K562 (cell line): Measurements from ENCODE around the gene SLX1B. TPM values are rescaled to one million over a fixed set of nuclear protein-coding genes. Genes with fewer than 3 reads are reported as not detected.
"Not testable (repeated sequence)": the region's sequence is repeated elsewhere in the genome, so short reads cannot be mapped to it uniquely, and the experiment has no call there.

ENCODE experiments used
- ATAC-seq: fragments of 200-7000 bp; cut with Tn5 transposase; 3 replicates; pipeline ENCODE4 v1.9.1; 2020; ENCODE audit warnings: moderate library complexity
- Bru-seq: library from RNA; stranded (reverse); fragments of 400-500 nt; gene quantifications from one replicate; lab custom pipeline; 2021; lab: Mats Ljungman, UMichigan
- BruChase-seq, 2 experiments: library from RNA; stranded (reverse); fragments of 400-500 nt; gene quantifications; one replicate each; lab custom pipeline; 2021; lab: Mats Ljungman, UMichigan
- BruUV-seq: library from RNA; stranded (reverse); fragments of 400-500 nt; replicated peaks from 2 replicates; lab custom pipeline; 2021; lab: Mats Ljungman, UMichigan
- CTCF ChIA-PET: fragments of 300-600 bp; formaldehyde crosslinking; extraction: SDS; loops from one replicate; lab custom pipeline; 2021; ENCODE audit warnings: low intra/inter-chr PET ratio; lab: Yijun Ruan, JAX
- POLR2A ChIA-PET: fragments of 300-600, 350-650 bp; sonication (Branson Sonifier 250); formaldehyde crosslinking; extraction: SDS; loops from one replicate; lab custom pipeline; 2021; ENCODE audit warnings: antibody characterized with exemption, inconsistent platforms; lab: Yijun Ruan, JAX
- DNase-seq, 4 experiments: peaks; one replicate each; pipeline versions ENCODE4 v3.0.0 to v3.0.0-alpha.2; 2011 to 2018; ENCODE audit warnings: low spot score in 3 of 4, mixed read lengths in 3 of 4; ENCODE audit errors: extremely low read depth in 1 of 4
- FAIRE-seq: peaks from 2 replicates; lab custom pipeline; 2011; peaks lifted over from hg19 to GRCh38; lab: Jason Lieb, UNC
- H2AFZ ChIP-seq: 2 replicates; pipeline ENCODE4 v1.6.0; 2011; ENCODE audit warnings: low read depth, low read length, control low read depth, inconsistent platforms
- H3K27ac ChIP-seq: fragments of 200-600 bp; 3 replicates; pipeline ENCODE4 v1.8.0; 2011; ENCODE audit warnings: low read depth, mild to moderate bottlenecking, control low read depth, inconsistent platforms, low read length, moderate library complexity, mixed read lengths; ENCODE audit errors: extremely low read depth
- H3K27me3 ChIP-seq, 2 experiments: fragments of 300-600 bp in 1 of 2; 2 replicates in 1 of 2; 3 replicates in 1 of 2; pipeline versions ENCODE4 v1.6.0 to v1.8.0; 2011; ENCODE audit warnings: inconsistent platforms in 2 of 2, low read length in 2 of 2, mild to moderate bottlenecking in 1 of 2, mixed read lengths in 1 of 2, moderate library complexity in 1 of 2; ENCODE audit not compliant: control insufficient read depth in 2 of 2, insufficient read depth in 2 of 2
- H3K36me3 ChIP-seq: fragments of 300-600 bp; 3 replicates; pipeline ENCODE4 v1.8.0; 2011; ENCODE audit warnings: mild to moderate bottlenecking, low read length, inconsistent platforms; ENCODE audit not compliant: control insufficient read depth, insufficient read depth
- H3K4me1 ChIP-seq, 2 experiments: fragments of 200-600 bp in 1 of 2; replicated peaks in 1 of 2; 2 replicates in 1 of 2; 3 replicates in 1 of 2; pipeline versions ENCODE4 v1.5.1 to v1.8.0; 2011; ENCODE audit warnings: inconsistent platforms in 2 of 2, low read length in 2 of 2, mild to moderate bottlenecking in 1 of 2, mixed read lengths in 1 of 2, moderate library complexity in 1 of 2; ENCODE audit not compliant: control insufficient read depth in 2 of 2, insufficient read depth in 2 of 2
- H3K4me2 ChIP-seq: 2 replicates; pipeline ENCODE4 v1.6.1; 2011; ENCODE audit warnings: low read length, control low read depth, inconsistent platforms, mixed read lengths; ENCODE audit not compliant: insufficient read depth
- H3K4me3 ChIP-seq: fragments of 200-600 bp; sonication (generic), shearing (Covaris generic); 2 replicates; pipeline ENCODE4 v1.5.1; 2016; ENCODE audit warnings: control low read depth, inconsistent platforms
- H3K79me2 ChIP-seq: fragments of 200-600 bp; 3 replicates; pipeline ENCODE4 v1.8.0; 2011; ENCODE audit warnings: low read length, inconsistent platforms; ENCODE audit not compliant: control insufficient read depth, insufficient read depth
- H3K9ac ChIP-seq, 2 experiments: 2 replicates each; pipeline versions ENCODE4 v1.6.0 to v1.6.1; 2011; ENCODE audit warnings: low read depth in 2 of 2, low read length in 2 of 2, control low read depth in 1 of 2, inconsistent platforms in 1 of 2, mild to moderate bottlenecking in 1 of 2, mixed read lengths in 1 of 2; ENCODE audit not compliant: insufficient read depth in 1 of 2
- H3K9me1 ChIP-seq: one replicate; pipeline ENCODE4 v1.6.0; 2011; ENCODE audit warnings: inconsistent platforms, mild to moderate bottlenecking, low read length, moderate library complexity; ENCODE audit not compliant: control insufficient read depth, insufficient read depth
- H3K9me3 ChIP-seq: replicated peaks from 2 replicates; pipeline ENCODE4 v1.5.1; 2011; ENCODE audit warnings: low read depth, low read length, inconsistent platforms; ENCODE audit not compliant: control insufficient read depth, insufficient read depth
- H4K20me1 ChIP-seq: replicated peaks from 2 replicates; pipeline ENCODE4 v1.6.1; 2011; ENCODE audit warnings: low read length, inconsistent platforms, mixed read lengths; ENCODE audit not compliant: control insufficient read depth, insufficient read depth
- WGBS: fragments of 100-300 bp; shearing (Covaris generic); methylation state at CpG from one replicate; pipeline ENCODE4 v1.1.6; 2016; ENCODE audit warnings: low coverage, mixed read lengths; ENCODE audit not compliant: insufficient coverage; ENCODE audit errors: missing lambda C conversion rate; 5-methylcytosine and 5-hydroxymethylcytosine counted together
- in situ Hi-C: fragments of 300-500 bp; cut with MboI; formaldehyde crosslinking; loops from 4 replicates; pipeline ENCODE4 v1.15.0; 2018; ENCODE audit warnings: inconsistent platforms, mixed read lengths
- intact Hi-C: fragments of 100-400 bp; cut with micrococcal nuclease; formaldehyde crosslinking; loops from 2 replicates; pipeline ENCODE4 v1.14.2; 2022
- long read RNA-seq, 3 experiments: library from polyadenylated mRNA in 2 of 3; library from RNA in 1 of 3; unstranded in 2 of 3; stranded (forward) in 1 of 3; transcript quantifications; one replicate each; pipeline ENCODE4 v2.0.0, GENCODE V29; 2019 to 2022
- polyA minus RNA-seq, 3 experiments: library from RNA; depleted of rRNA, polyadenylated mRNA; stranded (reverse); fragments of >200 nt; gene quantifications; 2 replicates each; pipeline ENCODE4 v1.2.3, GENCODE V29; 2011
- polyA plus RNA-seq, 8 experiments: library from polyadenylated mRNA; depleted of rRNA in 4 of 8; stranded (reverse) in 5 of 8; unstranded in 3 of 8; fragments of >200 nt; fragmentation: Nextera tagmentation in 2 of 8; fragmentation: Illumina TruSeq in 1 of 8; extraction: Ambion mirVana in 2 of 8; extraction: Trizol in 1 of 8; gene quantifications; 2 replicates each; pipeline versions ENCODE4 v1.2.1 to v1.2.3, GENCODE V29; 2011 to 2014; ENCODE audit warnings: inconsistent platforms in 1 of 8, missing spikeins in 1 of 8
- total RNA-seq, 7 experiments: library from RNA; depleted of rRNA in 6 of 7; stranded (reverse); fragments of >200 nt in 6 of 7; fragmentation: Illumina TruSeq in 2 of 7; extraction: Trizol in 2 of 7; gene quantifications; 2 replicates each; pipeline versions ENCODE4 v1.2.1 to v1.2.3, GENCODE V29; 2011 to 2021; ENCODE audit warnings: low replicate concordance in 1 of 7

Gene SLX1B
- total RNA-seq (2011; cell fraction: chromatin; rRNA removed; ENCODE audit: low replicate concordance): 9.5 and 24.5 TPM in 2 replicates
- 20.1 and 24.8 TPM in 2 replicates for total RNA-seq (2011; cell fraction: nucleolus; rRNA removed)
- total RNA-seq (2011; cell fraction: nucleoplasm; rRNA removed): 13.3 and 23.2 TPM in 2 replicates
- total RNA-seq (2014; rRNA removed) (4.0 and 19.6 TPM in 2 replicates), total RNA-seq (2014; rRNA removed; fragmentation: Illumina TruSeq; extraction: Trizol) (10.9 and 11.4 TPM in 2 replicates), total RNA-seq (2015; rRNA removed; fragmentation: Illumina TruSeq; extraction: Trizol) (28.1 and 31.0 TPM in 2 replicates), total RNA-seq (2021) (43.5 and 49.6 TPM in 2 replicates), polyA plus RNA-seq (2011; rRNA removed) (12.4 and 15.1 TPM in 2 replicates), polyA plus RNA-seq (2014; fragmentation: Illumina TruSeq; extraction: Trizol) (10.3 and 24.1 TPM in 2 replicates), polyA plus RNA-seq (2014; fragmentation: Nextera tagmentation; extraction: Ambion mirVana) (1 to 10 TPM; 1.6 to 2.8 TPM), polyA plus RNA-seq (2014; rRNA removed) (22.8 and 41.7 TPM in 2 replicates), polyA minus RNA-seq (2011; rRNA and poly(A)+ RNA removed) (2.3 and 3.5 TPM in 2 replicates), Bru-seq, nascent RNA (percentile 38 among the genes with signal in this experiment), BruChase-seq, experiment 1, labeled RNA remaining after a 2-hour chase (percentile 30 among the genes with signal in this experiment), BruChase-seq, experiment 2, labeled RNA remaining after a 6-hour chase (percentile 37 among the genes with signal in this experiment)
- 13.1 and 84.8 TPM in 2 replicates for polyA plus RNA-seq (2011; cell fraction: cytosol; rRNA removed)
- 12.6 and 21.3 TPM in 2 replicates for polyA plus RNA-seq (2011; cell fraction: nucleus; rRNA removed)
- 1.0 and 1.4 TPM in 2 replicates for polyA plus RNA-seq (2012)
- 14.7 and 19.2 TPM in 2 replicates for polyA minus RNA-seq (2011; cell fraction: cytosol; rRNA and poly(A)+ RNA removed)
- polyA minus RNA-seq (2011; cell fraction: nucleus; rRNA and poly(A)+ RNA removed): 9.0 and 11.2 TPM in 2 replicates
- long read RNA-seq, experiment 1, transcript SLX1B-201 (6 exons, 1,165 nt): major isoform, 68 of 78 reads
- long read RNA-seq, experiment 1, partial matches to known transcripts: 8 of 78 reads
- long read RNA-seq, experiment 1, other reads (novel, unspliced or antisense): 2 of 78 reads
- long read RNA-seq, experiment 2, transcript SLX1B-201 (6 exons, 1,165 nt): major isoform, 47 of 58 reads
- long read RNA-seq, experiment 2, partial matches to known transcripts: 8 of 58 reads
- long read RNA-seq, experiment 2, other reads (novel, unspliced or antisense): 2 of 58 reads
- long read RNA-seq, experiment 3, transcript SLX1B-201 (6 exons, 1,165 nt): major isoform, 58 of 62 reads
- long read RNA-seq, experiment 3, partial matches to known transcripts: 1 of 62 reads
- long read RNA-seq, experiment 3, other reads (novel, unspliced or antisense): 1 of 62 reads

DNA sequence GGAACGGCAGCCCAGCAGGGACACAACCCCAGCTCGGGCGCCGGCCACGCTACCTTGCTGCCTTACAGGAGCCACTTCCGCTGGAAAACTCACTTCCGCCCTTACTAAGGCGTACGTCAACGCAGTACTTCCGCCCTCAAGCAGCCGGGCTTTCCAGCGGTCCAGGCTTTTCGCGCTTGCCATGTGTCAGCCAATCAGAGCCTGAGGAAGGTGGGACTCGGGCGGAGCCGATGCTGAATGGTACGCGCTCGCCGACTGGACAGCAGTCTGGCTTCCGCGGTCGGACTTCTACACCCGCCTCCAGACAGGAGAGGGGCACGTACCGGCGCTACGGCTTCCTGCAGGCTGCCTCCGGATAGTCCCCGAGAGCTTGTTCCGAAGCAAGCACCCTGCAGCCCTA is at the start of gene SLX1B, which contains the start of gene BOLA2:
Gene SLX1B, plus strand, starts transcription at position 265 of the 400 bp plus-strand sequence.
Gene BOLA2, minus strand, starts transcription at position 83 of the 400 bp plus-strand sequence. CDS start 98 bp downstream, outside the sequence.
- H3K27ac ChIP-seq, H3K27me3 ChIP-seq, DNase-seq, CTCF ChIA-PET, POLR2A ChIA-PET, H3K4me2 ChIP-seq, H3K9ac ChIP-seq, H3K4me1 ChIP-seq, H3K9me1 ChIP-seq, H4K20me1 ChIP-seq, intact Hi-C loops, H3K79me2 ChIP-seq, BruUV-seq, H3K4me3 ChIP-seq, H3K9me3 ChIP-seq, H2AFZ ChIP-seq, H3K36me3 ChIP-seq: not testable (repeated sequence)
- in situ Hi-C loops: loop anchor here (5.0 to 25.0 kb wide), 4 partner anchors 683 to 1183 kb away; partner anchors contain the start of genes CD2BP2, MYL11 and TBC1D10B
- FAIRE-seq (peak; percentile 100), ATAC-seq (peak; percentile 97)
- WGBS: no CpG with 5 or more reads among the region's 33 CpGs

DNA sequence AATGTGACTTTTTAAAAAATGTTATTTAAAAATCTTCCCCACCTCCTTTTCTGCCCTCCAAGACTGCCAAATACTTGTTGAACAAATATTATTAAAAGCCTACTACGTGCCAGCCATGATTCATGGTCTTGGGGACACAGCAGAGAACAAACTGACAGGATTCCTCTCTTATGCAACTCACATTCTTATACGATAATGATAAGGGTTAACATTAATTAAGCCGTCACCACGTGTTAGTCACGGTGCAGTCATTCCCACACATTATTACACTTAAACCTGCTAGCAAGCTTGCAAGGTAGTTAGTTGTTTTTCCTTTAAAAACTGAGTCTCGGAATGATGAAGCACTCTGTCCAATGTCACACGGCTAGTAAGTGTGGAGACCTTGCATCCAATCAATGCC is 49.1 kb upstream of the SLX1B start:
- DNase-seq, POLR2A ChIA-PET, ATAC-seq, H3K4me3 ChIP-seq, H3K4me2 ChIP-seq, H3K9ac ChIP-seq, intact Hi-C loops, H3K9me1 ChIP-seq, H2AFZ ChIP-seq, H3K27me3 ChIP-seq, BruUV-seq, FAIRE-seq, H3K36me3 ChIP-seq, H4K20me1 ChIP-seq, H3K27ac ChIP-seq, H3K4me1 ChIP-seq, H3K79me2 ChIP-seq, CTCF ChIA-PET, H3K9me3 ChIP-seq: not testable (repeated sequence)
- in situ Hi-C loops: loop anchor here (25.0 kb wide), 1 partner anchor 107 kb away; the partner anchor contains the start of gene NPIPB12
- WGBS: 45% methylated on average over 6 of the region's 7 CpGs
